GM23338 (cell line): ENCODE results near the gene OAS2.

Experiments
- EZH2 ChIP-seq: fragments of 200-600 bp; sonication (generic); IDR thresholded peaks from one replicate; pipeline ENCODE4 v1.8.0; 2017; ENCODE audit warnings: antibody characterized with exemption, mild to moderate bottlenecking, low read depth; ENCODE audit not compliant: unreplicated experiment
- NANOG ChIP-seq: IDR thresholded peaks from 2 replicates; pipeline ENCODE4 v1.6.1; 2016; ENCODE audit warnings: antibody characterized with exemption, borderline replicate concordance
- POLR2AphosphoS5 ChIP-seq: IDR thresholded peaks from 2 replicates; pipeline ENCODE4 v1.6.1; 2016; ENCODE audit warnings: antibody characterized with exemption, low read depth
- REST ChIP-seq: IDR thresholded peaks from one replicate; pipeline ENCODE4 v1.6.1; 2018; ENCODE audit warnings: antibody characterized with exemption; ENCODE audit not compliant: unreplicated experiment
- TF ChIP-seq, protein P1 (sequence below), 2 experiments: fragments of 200-600 bp in 1 of 2; sonication (generic) in 1 of 2; conservative IDR thresholded peaks; 2 replicates each; pipeline versions ENCODE4 v1.5.1 to v1.6.1; 2016 to 2017; ENCODE audit warnings: antibody characterized with exemption in 2 of 2, low read depth in 2 of 2, mild to moderate bottlenecking in 2 of 2, moderate library complexity in 1 of 2

DNA sequence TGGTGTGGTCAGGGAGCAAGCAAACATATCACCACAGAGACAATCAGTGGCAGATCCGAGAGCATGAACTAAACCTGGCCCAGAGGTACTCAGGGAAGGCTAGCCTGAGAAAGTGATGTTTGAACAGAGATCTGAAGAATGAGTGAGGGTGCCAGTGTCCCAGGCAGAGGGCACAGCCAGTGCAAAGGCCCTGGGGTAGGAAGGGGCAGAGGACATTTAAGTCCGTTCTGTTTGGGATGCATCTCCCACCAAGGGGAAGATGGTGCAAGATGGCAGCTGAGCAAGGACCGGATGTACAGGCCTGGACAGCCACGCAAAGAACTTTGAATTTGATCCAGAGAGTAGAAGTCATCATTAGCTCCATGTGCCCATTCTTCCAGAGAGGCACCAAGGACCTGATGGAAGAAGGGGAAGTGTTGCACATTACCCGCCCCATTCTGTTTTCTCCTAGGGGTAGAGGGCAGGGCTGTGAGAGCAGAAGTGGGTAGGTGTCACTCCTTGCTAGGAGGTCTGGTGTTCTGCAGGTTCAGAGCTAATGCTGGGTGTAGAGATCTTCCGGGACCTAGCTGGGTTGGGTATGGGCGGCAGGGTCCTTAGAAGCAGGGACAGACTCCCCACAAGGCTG is 82.1 kb downstream of the OAS2 start:
- TF ChIP-seq NANOG (no peak), EZH2 (no peak), REST (no peak), POLR2AphosphoS5 (no peak)
- TF ChIP-seq, protein P1, sequence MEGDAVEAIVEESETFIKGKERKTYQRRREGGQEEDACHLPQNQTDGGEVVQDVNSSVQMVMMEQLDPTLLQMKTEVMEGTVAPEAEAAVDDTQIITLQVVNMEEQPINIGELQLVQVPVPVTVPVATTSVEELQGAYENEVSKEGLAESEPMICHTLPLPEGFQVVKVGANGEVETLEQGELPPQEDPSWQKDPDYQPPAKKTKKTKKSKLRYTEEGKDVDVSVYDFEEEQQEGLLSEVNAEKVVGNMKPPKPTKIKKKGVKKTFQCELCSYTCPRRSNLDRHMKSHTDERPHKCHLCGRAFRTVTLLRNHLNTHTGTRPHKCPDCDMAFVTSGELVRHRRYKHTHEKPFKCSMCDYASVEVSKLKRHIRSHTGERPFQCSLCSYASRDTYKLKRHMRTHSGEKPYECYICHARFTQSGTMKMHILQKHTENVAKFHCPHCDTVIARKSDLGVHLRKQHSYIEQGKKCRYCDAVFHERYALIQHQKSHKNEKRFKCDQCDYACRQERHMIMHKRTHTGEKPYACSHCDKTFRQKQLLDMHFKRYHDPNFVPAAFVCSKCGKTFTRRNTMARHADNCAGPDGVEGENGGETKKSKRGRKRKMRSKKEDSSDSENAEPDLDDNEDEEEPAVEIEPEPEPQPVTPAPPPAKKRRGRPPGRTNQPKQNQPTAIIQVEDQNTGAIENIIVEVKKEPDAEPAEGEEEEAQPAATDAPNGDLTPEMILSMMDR (conservative IDR thresholded peaks at IDR 0.05; ENCODE audit: low read depth in 2 of 2): no peak
